Measurements from ENCODE around the gene RELCH.

RELCH gene

GRCh38 chr18:62187543-62188510, 772 bp downstream of the RELCH start:
- no peak for DNase-seq (ENCODE audit: low read depth)

DNA sequence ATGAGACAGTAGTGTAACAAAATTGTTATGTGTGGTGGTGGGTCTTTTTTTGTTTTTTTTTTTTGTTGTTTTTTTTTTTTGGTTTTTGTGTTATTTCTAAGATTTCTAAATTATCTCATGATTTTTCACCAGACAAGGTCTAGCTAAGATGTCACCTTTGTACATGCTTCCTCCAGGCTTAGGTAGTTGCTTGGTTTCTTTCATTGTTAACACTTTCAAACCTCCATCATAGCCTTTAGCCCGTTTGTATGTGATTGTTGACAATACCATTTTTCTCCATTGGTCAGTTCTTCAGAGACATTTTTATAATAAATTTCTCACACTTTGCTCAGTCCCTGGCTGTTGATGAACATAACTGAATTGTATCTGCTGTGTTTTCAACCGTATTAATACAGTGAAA, 2.2 kb downstream of the RELCH start:
- no peak for DNase-seq (ENCODE audit: low read depth)

DNA sequence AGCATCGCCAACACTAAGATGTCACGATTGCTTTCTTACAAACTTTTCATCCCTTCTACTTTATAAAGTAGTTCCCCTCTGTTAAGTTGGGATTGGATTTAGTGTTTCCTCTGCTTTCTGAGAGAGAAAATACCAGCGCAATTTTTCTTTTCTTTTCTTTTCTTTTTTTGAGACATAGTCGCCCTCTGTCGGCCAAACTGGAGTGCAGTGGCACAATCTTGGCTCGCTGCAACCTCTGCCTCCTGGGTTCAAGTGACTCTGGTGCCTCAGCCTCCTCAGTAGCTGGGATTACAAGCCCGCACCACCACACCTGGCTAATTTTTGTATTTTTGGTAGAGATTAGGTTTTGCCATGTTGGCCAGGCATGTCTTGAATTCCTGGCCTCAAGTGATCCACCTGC, 9.0 kb downstream of the RELCH start:
- DNase-seq (ENCODE audit: low read depth), result no peak

- no peak for DNase-seq (ENCODE audit: low read depth)
These were observed 9.9 kb downstream of the RELCH start for GRCh38 chr18:62196980-62197379.

- no peak for DNase-seq (ENCODE audit: low read depth)
These were observed 11.2 kb downstream of the RELCH start for GRCh38 chr18:62198259-62198658.

- DNase-seq (ENCODE audit: low read depth), result no peak
These were observed 12.6 kb downstream of the RELCH start for GRCh38 chr18:62199629-62200028.

GRCh38 chr18:62200121-62200914, 13.3 kb downstream of the RELCH start:
- DNase-seq (ENCODE audit: low read depth), result no peak

DNA sequence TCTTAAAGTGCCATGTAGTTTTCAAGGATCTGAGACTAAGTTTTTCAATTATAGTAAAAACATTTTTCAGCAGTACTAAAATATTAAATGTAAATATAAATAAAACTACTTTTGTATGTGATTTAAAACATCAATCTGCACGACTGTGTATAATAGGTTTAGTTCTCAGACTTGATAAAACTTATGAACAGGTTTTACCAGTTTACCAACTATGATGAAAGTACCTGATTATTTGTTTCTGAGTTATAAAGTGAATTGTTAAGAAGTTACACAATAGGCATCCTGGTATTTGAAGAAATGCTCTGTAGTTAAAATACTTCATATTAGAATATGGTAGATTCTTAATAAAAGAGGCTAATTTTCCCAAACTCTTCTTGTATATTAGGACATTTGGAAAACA, 14.8 kb downstream of the RELCH start:
- DNase-seq (ENCODE audit: low read depth), result no peak

DNA sequence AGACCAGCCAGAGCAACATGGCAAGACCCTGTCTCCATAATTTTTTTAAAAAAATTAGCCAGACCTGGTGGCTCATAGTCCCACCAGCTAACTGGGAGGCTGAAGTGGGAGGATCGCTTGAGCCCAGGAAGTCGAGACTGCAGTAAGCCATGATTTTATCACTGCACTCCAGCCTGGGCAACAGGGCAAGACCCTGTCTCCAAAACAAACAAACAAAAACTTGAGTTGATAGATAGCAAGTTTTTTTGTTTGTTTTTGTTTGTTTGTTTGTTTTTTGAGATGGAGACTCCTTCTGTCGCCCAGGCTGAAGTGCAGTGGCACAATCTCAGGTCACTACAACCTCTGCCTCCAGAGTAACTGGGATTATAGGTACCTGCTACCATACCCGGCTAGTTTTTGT, 18.8 kb downstream of the RELCH start:
- no peak for DNase-seq (ENCODE audit: low read depth)

DNA sequence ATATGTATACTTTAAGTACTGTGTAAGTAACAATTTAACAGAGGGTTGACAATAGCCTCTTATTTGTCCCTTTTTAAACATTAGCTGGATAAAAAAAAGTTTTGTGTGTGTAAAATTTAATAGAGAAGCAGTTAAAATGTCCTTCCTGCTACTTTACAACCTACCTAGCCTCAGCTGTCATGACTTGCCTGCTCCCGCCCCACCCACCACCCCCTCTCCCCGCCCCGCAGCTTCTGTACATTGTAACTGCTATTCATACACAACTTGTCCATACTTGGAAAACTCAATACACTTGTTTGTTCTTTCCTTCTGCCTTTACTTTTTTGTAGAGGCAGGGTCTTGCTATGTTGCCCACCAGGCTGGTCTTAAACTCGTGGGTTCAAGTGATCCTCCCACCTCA, 19.5 kb downstream of the RELCH start:
- no peak for DNase-seq (ENCODE audit: low read depth)

- DNase-seq (ENCODE audit: low read depth), result no peak
These were observed 22.0 kb downstream of the RELCH start for GRCh38 chr18:62209046-62209445.

DNA sequence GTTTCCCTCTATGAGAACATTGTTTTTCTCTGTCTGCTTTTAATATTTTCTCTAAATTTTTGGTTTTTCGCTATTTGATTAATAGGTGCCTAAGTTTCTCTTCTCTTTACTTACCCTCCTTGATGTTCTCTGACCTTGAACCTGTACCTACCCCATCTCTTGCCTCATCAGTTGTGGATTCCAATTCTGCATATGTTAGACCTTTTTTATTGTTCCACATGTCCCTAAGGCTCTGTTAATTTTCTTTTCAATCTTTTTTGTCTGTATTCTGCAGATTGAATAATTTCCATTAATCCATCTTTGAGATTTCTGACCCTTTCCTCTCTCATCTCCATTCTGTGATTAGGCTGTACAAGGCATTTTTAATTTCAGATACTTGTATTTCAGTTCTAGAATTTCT, 23.1 kb downstream of the RELCH start:
- no peak for DNase-seq (ENCODE audit: low read depth)

- no peak for DNase-seq (ENCODE audit: low read depth)
These were observed 24.3 kb downstream of the RELCH start for GRCh38 chr18:62211325-62211828.

- DNase-seq (ENCODE audit: low read depth), result no peak
These were observed 27.7 kb downstream of the RELCH start for GRCh38 chr18:62214790-62215189.

DNA sequence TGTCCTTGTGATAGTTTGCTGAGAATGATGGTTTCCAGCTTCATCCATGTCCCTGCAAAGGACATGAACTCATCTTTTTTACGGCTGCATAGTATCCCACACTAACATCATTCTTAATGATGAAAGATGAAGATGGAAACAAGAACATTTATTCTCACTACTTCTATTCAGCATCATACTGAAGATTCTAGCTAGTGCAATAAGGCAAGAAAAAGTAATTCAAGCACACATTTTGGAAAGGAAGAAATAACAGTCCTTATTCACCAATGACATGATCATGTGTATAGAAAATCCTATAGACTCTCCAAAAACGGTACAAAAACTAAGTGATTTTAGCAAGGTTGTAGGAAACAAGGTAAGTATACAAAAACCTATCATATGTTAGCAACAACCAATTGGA, 37.2 kb downstream of the RELCH start:
- DNase-seq (ENCODE audit: low read depth), result no peak

GRCh38 chr18:62226047-62226446, 39.0 kb downstream of the RELCH start:
- DNase-seq (ENCODE audit: low read depth), result no peak

- no peak for DNase-seq (ENCODE audit: low read depth)
These were observed 49.2 kb downstream of the RELCH start for GRCh38 chr18:62236252-62236651.

- DNase-seq (ENCODE audit: low read depth), result no peak
These were observed 52.4 kb downstream of the RELCH start for GRCh38 chr18:62239475-62239874.

- DNase-seq (ENCODE audit: low read depth), result no peak
These were observed 55.9 kb downstream of the RELCH start for GRCh38 chr18:62242955-62243354.

GRCh38 chr18:62245177-62245576, 58.1 kb downstream of the RELCH start:
- no peak for DNase-seq (ENCODE audit: low read depth)

DNA sequence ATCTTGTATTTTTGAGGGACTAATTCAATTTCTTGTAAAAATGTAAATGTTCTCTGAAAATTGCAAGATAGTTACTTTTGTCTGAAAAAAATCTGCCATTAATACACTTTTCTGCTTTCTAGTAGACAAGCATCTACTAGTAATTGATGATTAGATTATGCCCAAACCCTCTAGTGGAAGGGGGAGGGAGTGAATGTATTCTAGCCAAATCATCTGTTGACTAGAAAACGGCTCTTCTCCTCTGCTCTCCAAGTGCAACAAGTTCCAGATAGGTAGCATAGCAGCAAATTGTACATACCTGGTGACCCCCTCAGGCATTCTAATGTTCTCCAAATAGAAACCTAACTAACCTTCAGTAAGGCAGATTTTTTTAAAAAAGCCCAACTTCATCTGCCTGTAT, 58.6 kb downstream of the RELCH start:
- no peak for DNase-seq (ENCODE audit: low read depth)

- no peak for DNase-seq (ENCODE audit: low read depth)
These were observed 61.3 kb downstream of the RELCH start for GRCh38 chr18:62248313-62248712.
